Gastroesophageal sphincter (tissue), 3 donors: ENCODE measurements around the gene AGBL4.

Source experiments
- POLR2A ChIP-seq, 2 donors: fragments of 450-650 bp; IDR thresholded peaks; one replicate each; pipeline ENCODE4 v1.6.1; 2017; ENCODE audit warnings: antibody characterized with exemption in 2 of 2, mild to moderate bottlenecking in 2 of 2, moderate library complexity in 1 of 2
- TF ChIP-seq, protein P1 (sequence below), 4 experiments: fragments of 200-600 bp in 2 of 4; fragments of 450-650 bp in 2 of 4; sonication (generic) in 1 of 4; IDR thresholded peaks; one replicate each; pipeline ENCODE4 v1.5.1; 2017 to 2019; ENCODE audit warnings: antibody characterized with exemption in 4 of 4, mild to moderate bottlenecking in 2 of 4, moderate library complexity in 2 of 4

DNA sequence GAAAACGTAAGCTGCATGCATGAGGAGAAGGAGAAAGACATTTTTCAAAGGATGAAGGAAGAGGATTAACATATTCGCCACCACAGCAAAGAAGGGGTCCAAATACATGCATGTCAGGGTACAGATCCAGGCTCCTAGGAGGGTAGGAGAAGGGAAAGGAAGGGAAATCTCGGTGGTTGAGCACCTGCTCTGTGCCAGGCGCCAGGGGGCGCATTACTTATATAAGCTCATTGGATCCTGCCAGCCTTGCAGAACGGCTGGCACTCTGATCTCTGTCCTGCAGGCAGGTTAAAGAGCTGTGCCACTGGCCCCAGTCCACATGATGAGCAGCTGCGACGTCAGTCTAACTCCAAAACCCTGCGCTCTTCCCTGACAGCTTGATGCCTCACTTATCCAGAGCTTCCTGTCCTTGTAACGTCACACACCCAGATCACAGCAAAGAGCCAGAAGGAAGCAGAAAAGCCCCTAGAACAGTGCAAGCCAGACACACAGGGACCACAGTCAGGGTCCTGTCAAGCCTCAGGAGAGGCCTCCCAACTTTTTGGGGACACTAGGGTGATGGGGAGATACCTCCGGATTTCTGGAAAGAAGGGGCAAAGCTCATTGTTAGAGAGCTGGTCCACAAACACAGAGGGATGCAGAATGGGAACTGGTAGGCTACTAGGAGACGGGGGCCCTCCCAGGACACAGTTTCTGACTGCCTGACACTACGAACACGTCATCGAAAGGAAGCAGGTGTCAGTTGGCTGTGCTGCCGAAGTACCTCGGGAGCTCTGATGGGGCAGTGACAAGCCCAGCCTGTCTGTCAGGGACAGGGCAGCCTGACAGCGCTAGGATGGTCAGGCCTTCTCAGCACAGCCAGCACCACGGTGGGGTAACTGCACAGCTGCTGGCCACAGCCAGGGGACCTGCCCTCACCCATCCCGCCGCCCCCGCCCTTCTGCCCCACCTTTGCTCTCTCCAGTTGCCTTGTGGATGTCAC is 1346.2 kb downstream of the AGBL4 start:
- TF ChIP-seq, protein P1, sequence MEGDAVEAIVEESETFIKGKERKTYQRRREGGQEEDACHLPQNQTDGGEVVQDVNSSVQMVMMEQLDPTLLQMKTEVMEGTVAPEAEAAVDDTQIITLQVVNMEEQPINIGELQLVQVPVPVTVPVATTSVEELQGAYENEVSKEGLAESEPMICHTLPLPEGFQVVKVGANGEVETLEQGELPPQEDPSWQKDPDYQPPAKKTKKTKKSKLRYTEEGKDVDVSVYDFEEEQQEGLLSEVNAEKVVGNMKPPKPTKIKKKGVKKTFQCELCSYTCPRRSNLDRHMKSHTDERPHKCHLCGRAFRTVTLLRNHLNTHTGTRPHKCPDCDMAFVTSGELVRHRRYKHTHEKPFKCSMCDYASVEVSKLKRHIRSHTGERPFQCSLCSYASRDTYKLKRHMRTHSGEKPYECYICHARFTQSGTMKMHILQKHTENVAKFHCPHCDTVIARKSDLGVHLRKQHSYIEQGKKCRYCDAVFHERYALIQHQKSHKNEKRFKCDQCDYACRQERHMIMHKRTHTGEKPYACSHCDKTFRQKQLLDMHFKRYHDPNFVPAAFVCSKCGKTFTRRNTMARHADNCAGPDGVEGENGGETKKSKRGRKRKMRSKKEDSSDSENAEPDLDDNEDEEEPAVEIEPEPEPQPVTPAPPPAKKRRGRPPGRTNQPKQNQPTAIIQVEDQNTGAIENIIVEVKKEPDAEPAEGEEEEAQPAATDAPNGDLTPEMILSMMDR (IDR thresholded peaks at IDR 0.05): peak; percentile 7 to 66 (median 39)
- no peak for TF ChIP-seq POLR2A (IDR thresholded peaks at IDR 0.05)
